IMR-90 (cell line): Measurements from ENCODE around the gene AKR1D1. TPM values are rescaled to one million over a fixed set of nuclear protein-coding genes. Genes with fewer than 3 reads are reported as not detected.

ENCODE experiments used
- ATAC-seq: fragments of 200-7000 bp; cut with Tn5 transposase; 2 replicates; pipeline ENCODE4 v1.9.1; 2020; ENCODE audit warnings: low read depth, mild to moderate bottlenecking, moderate library complexity
- BruUV-seq: library from RNA; stranded (reverse); fragments of 400-500 nt; replicated peaks from 2 replicates; lab custom pipeline; 2021; lab: Mats Ljungman, UMichigan
- CTCF ChIA-PET: fragments of 300-600 bp; formaldehyde crosslinking; extraction: SDS; loops from one replicate; lab custom pipeline; 2021; ENCODE audit warnings: antibody characterized with exemption; lab: Yijun Ruan, JAX
- POLR2A ChIA-PET: fragments of 300-600 bp; sonication (Branson Sonifier 250); formaldehyde crosslinking; loops from one replicate; lab custom pipeline; 2022; ENCODE audit warnings: antibody characterized with exemption; ENCODE audit not compliant: unreplicated experiment; lab: Charles Lee
- DNase-seq: peaks from one replicate; pipeline ENCODE4 v3.0.0; 2013
- H2AFZ ChIP-seq: replicated peaks from 2 replicates; pipeline ENCODE3; 2013; ENCODE audit warnings: low read length, mild to moderate bottlenecking; ENCODE audit not compliant: poor library complexity
- H2AK5ac ChIP-seq: 2 replicates; pipeline ENCODE4 v1.6.1; 2013; ENCODE audit warnings: low read depth, low read length, inconsistent platforms
- H2AK9ac ChIP-seq: replicated peaks from 2 replicates; pipeline ENCODE3; 2013; ENCODE audit warnings: mild to moderate bottlenecking, low read depth, low read length, moderate library complexity; ENCODE audit not compliant: poor library complexity
- H2BK120ac ChIP-seq: 2 replicates; pipeline ENCODE4 v1.6.1; 2013; ENCODE audit warnings: low read depth, low read length, inconsistent platforms
- H2BK15ac ChIP-seq: 3 replicates; pipeline ENCODE4 v1.6.1; 2013; ENCODE audit warnings: low read depth, low read length, inconsistent platforms
- H2BK20ac ChIP-seq: 2 replicates; pipeline ENCODE4 v1.6.1; 2013; ENCODE audit warnings: low read depth, mild to moderate bottlenecking, inconsistent platforms, low read length, moderate library complexity
- H2BK5ac ChIP-seq: 2 replicates; pipeline ENCODE4 v1.6.1; 2013; ENCODE audit warnings: mild to moderate bottlenecking, low read depth, low read length, inconsistent platforms; ENCODE audit not compliant: poor library complexity, severe bottlenecking
- H3K14ac ChIP-seq: replicated peaks from 2 replicates; pipeline ENCODE4 v1.6.1; 2013; ENCODE audit warnings: low read depth, low read length, inconsistent platforms
- H3K18ac ChIP-seq: 2 replicates; pipeline ENCODE4 v1.6.1; 2013; ENCODE audit warnings: low read depth, low read length, control low read depth
- H3K23ac ChIP-seq: 2 replicates; pipeline ENCODE4 v1.6.1; 2013; ENCODE audit warnings: low read depth, low read length, inconsistent platforms
- H3K27ac ChIP-seq: 2 replicates; pipeline ENCODE4 v1.5.1; 2013; ENCODE audit warnings: mild to moderate bottlenecking, control low read depth, low read length; ENCODE audit not compliant: insufficient read depth
- H3K27me3 ChIP-seq: 2 replicates; pipeline ENCODE4 v1.6.1; 2013; ENCODE audit warnings: low read length; ENCODE audit not compliant: control insufficient read depth, insufficient read depth
- H3K36me3 ChIP-seq: 2 replicates; pipeline ENCODE4 v1.6.1; 2013; ENCODE audit warnings: low read length, mixed read lengths; ENCODE audit not compliant: control insufficient read depth, insufficient read depth
- H3K4ac ChIP-seq: 2 replicates; pipeline ENCODE4 v1.6.1; 2013; ENCODE audit warnings: low read depth, low read length, inconsistent platforms
- H3K4me1 ChIP-seq: 2 replicates; pipeline ENCODE4 v1.6.1; 2013; ENCODE audit warnings: low read length, mixed read lengths; ENCODE audit not compliant: control insufficient read depth, insufficient read depth
- H3K4me2 ChIP-seq: 2 replicates; pipeline ENCODE4 v1.6.1; 2013; ENCODE audit warnings: low read depth, mild to moderate bottlenecking, control low read depth, low read length, moderate library complexity
- H3K4me3 ChIP-seq: 2 replicates; pipeline ENCODE4 v1.5.1; 2013; ENCODE audit warnings: low read depth, mild to moderate bottlenecking, control low read depth, low read length, moderate library complexity; ENCODE audit not compliant: insufficient read depth
- H3K56ac ChIP-seq: 2 replicates; pipeline ENCODE4 v1.6.1; 2013; ENCODE audit warnings: low read length, inconsistent platforms; ENCODE audit not compliant: insufficient read depth; ENCODE audit errors: extremely low read depth
- H3K79me1 ChIP-seq, 2 experiments: 2 replicates each; pipeline ENCODE4 v1.6.1; 2013; ENCODE audit warnings: low read length in 2 of 2, inconsistent platforms in 1 of 2, low read depth in 1 of 2
- H3K9ac ChIP-seq: 2 replicates; pipeline ENCODE4 v1.6.1; 2013; ENCODE audit warnings: low read depth, low read length, control low read depth
- H3K9me1 ChIP-seq: 2 replicates; pipeline ENCODE4 v1.6.1; 2013; ENCODE audit warnings: low read length, inconsistent platforms; ENCODE audit not compliant: insufficient read depth
- H3K9me3 ChIP-seq: 2 replicates; pipeline ENCODE4 v1.6.1; 2013; ENCODE audit warnings: low read length; ENCODE audit not compliant: control insufficient read depth, insufficient read depth
- H4K20me1 ChIP-seq: 2 replicates; pipeline ENCODE4 v1.6.1; 2013; ENCODE audit warnings: low read length, inconsistent platforms; ENCODE audit not compliant: insufficient read depth
- H4K5ac ChIP-seq: 2 replicates; pipeline ENCODE4 v1.6.1; 2013; ENCODE audit warnings: mild to moderate bottlenecking, low read depth, low read length, control low read depth
- H4K8ac ChIP-seq, 2 experiments: 2 replicates each; pipeline ENCODE4 v1.6.1; 2013; ENCODE audit warnings: low read depth in 2 of 2, low read length in 2 of 2, control low read depth in 1 of 2, inconsistent platforms in 1 of 2
- H4K91ac ChIP-seq: 2 replicates; pipeline ENCODE4 v1.6.1; 2013; ENCODE audit warnings: low read depth, low read length, inconsistent platforms; ENCODE audit not compliant: insufficient read depth
- CEBPB ChIP-seq: IDR thresholded peaks from 2 replicates; pipeline ENCODE4 v1.6.1; 2012; ENCODE audit warnings: low read depth, low read length, improper control_type of control experiment
- MXI1 ChIP-seq: IDR thresholded peaks from 2 replicates; pipeline ENCODE4 v1.6.1; 2012; ENCODE audit warnings: low read depth, mild to moderate bottlenecking, low read length, moderate library complexity, borderline replicate concordance
- WGBS, 2 experiments: methylation state at CpG; one replicate each; pipeline versions ENCODE4 v1.1.5 to v1.1.7; 2013; ENCODE audit warnings: missing lambda C conversion rate in 2 of 2; ENCODE audit not compliant: insufficient read length in 1 of 2; ENCODE audit errors: extremely low coverage in 2 of 2; 5-methylcytosine and 5-hydroxymethylcytosine counted together
- dilution Hi-C: fragments of 300-500 bp; cut with HindIII; formaldehyde crosslinking; loops from one replicate; pipeline ENCODE4 v1.14.3; 2018; ENCODE audit warnings: low sequenced_read_pairs; ENCODE audit not compliant: unreplicated experiment
- in situ Hi-C: fragments of 300-500 bp; cut with MboI; formaldehyde crosslinking; loops from 3 replicates; pipeline ENCODE4 v1.14.3; 2019; ENCODE audit warnings: low sequenced_read_pairs, inconsistent platforms, mixed read lengths
- intact Hi-C: fragments of 100-400 bp; cut with micrococcal nuclease; formaldehyde crosslinking; loops from 2 replicates; pipeline ENCODE4 v1.10.0; 2022
- polyA plus RNA-seq, 3 experiments: library from polyadenylated mRNA; depleted of rRNA; stranded (reverse); fragments of >200 nt; gene quantifications; 2 replicates each; pipeline ENCODE4 v1.2.3, GENCODE V29; 2012; ENCODE audit warnings: low replicate concordance in 1 of 3
- total RNA-seq: library from RNA; depleted of rRNA; stranded (reverse); fragments of >200 nt; gene quantifications from 2 replicates; pipeline ENCODE4 v1.2.3, GENCODE V29; 2012

The AKR1D1 gene
- total and polyA plus RNA-seq, 2 of the 4 experiments (the other 2 are of a cell fraction) = not detected

DNA sequence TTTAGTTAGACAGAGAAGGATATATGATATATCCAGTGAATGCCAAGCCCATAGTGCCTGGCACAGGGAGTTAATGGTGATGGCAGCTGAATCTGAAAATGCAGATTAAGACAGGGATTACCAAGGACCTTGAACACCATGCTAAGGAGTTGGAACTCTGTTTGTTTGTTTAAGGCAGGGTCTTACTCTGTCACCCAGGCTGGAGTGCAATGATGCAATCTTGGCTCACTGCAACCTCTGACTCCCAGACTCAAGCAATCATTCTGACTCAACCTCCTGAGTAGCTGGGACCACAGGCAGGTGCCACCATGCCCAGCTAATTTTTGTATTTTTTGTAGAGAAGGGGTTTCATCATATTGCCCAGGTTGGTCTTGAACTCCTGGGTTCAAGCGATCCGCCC is 1.6 kb downstream of the AKR1D1 start:
- Histone ChIP-seq H2BK5ac (no peak overlapping the region), H3K36me3 (no peaks in the 10 kb centered on the region), H2AK9ac (no peak overlapping the region), H2AK5ac (no peak overlapping the region), H3K79me1 (no peaks in the 10 kb centered on the region), H3K4me3 (no peak overlapping the region), H3K9me1 (no peaks in the 10 kb centered on the region), H3K9me3 (no peaks in the 10 kb centered on the region), H3K23ac (no peak overlapping the region), H2AFZ (no peak overlapping the region), H3K18ac (no peak overlapping the region), H2BK120ac (no peak overlapping the region), H3K56ac (no peak overlapping the region), H4K5ac (no peak overlapping the region), H3K27ac (no peak overlapping the region), H4K91ac (no peak overlapping the region), H3K4ac (no peak overlapping the region), H4K8ac (no peak overlapping the region), H4K20me1 (no peaks in the 10 kb centered on the region), H2BK15ac (no peak overlapping the region), H3K27me3 (no peaks in the 10 kb centered on the region), H3K14ac (no peak overlapping the region), H3K4me2 (no peak overlapping the region), H3K9ac (no peak overlapping the region), H3K4me1 (no peaks in the 10 kb centered on the region), H2BK20ac (no peak overlapping the region)
- WGBS, 2 experiments = no CpG with 5 or more reads among the region's 2 CpGs
- in situ Hi-C loops = no loop called here
- ChIA-PET CTCF (interaction anchor here (0.5 kb wide), 1 partner anchor 61 kb away, joined by 3 read pairs; no protein-coding TSS in a partner anchor), POLR2A (no interaction called here)
- dilution Hi-C loops = no loop called here
- no TSS peak for BruUV-seq
- ATAC-seq (no peak), DNase-seq (no peak)
- intact Hi-C loops = no loop called here
- TF ChIP-seq MXI1 = no peak
- TF ChIP-seq CEBPB = peak; percentile 41; the same call in 1 of the 2 replicates
